Hepatocyte (in vitro differentiated cells): ENCODE measurements around the gene F2R. TPM values are rescaled to one million over a fixed set of nuclear protein-coding genes. Genes with fewer than 3 reads are reported as not detected.
"Not testable (repeated sequence)": the region's sequence is repeated elsewhere in the genome, so short reads cannot be mapped to it uniquely, and the experiment has no call there.

ENCODE experiments used
- DNase-seq: peaks from one replicate; pipeline ENCODE4 v3.0.0-alpha.2; 2016; ENCODE audit warnings: low spot score
- H2AFZ ChIP-seq: fragments of 200-600 bp; sonication (generic); 2 replicates; pipeline ENCODE4 v1.6.0; 2016; ENCODE audit warnings: antibody characterized with exemption, mild to moderate bottlenecking
- H3K27ac ChIP-seq: fragments of 200-600 bp; sonication (generic); 2 replicates; pipeline ENCODE4 v1.5.1; 2016; ENCODE audit warnings: mild to moderate bottlenecking
- H3K27me3 ChIP-seq: fragments of 200-600 bp; sonication (generic); 2 replicates; pipeline ENCODE4 v1.6.1; 2016
- H3K36me3 ChIP-seq: fragments of 200-600 bp; sonication (generic); replicated peaks from 2 replicates; pipeline ENCODE4 v1.5.1; 2016; ENCODE audit warnings: low read depth; ENCODE audit not compliant: insufficient read depth
- H3K4me1 ChIP-seq: fragments of 200-600 bp; sonication (generic); 2 replicates; pipeline ENCODE4 v1.5.1; 2016; ENCODE audit warnings: mild to moderate bottlenecking, moderate library complexity; ENCODE audit not compliant: insufficient read depth
- H3K4me2 ChIP-seq: fragments of 200-600 bp; sonication (generic); 2 replicates; pipeline ENCODE4 v1.6.0; 2016
- H3K4me3 ChIP-seq: fragments of 200-600 bp; sonication (generic); 2 replicates; pipeline ENCODE4 v1.5.1; 2016; ENCODE audit warnings: mild to moderate bottlenecking
- H3K79me2 ChIP-seq: fragments of 200-600 bp; sonication (generic); 2 replicates; pipeline ENCODE4 v1.6.0; 2017; ENCODE audit warnings: mild to moderate bottlenecking
- H3K9me2 ChIP-seq: fragments of 200-600 bp; sonication (generic); replicated peaks from 2 replicates; pipeline ENCODE4 v1.6.0; 2017; ENCODE audit warnings: mild to moderate bottlenecking; ENCODE audit not compliant: insufficient read depth
- H3K9me3 ChIP-seq: fragments of 200-600 bp; sonication (generic); 2 replicates; pipeline ENCODE4 v1.5.1; 2016; ENCODE audit warnings: low read depth, mild to moderate bottlenecking
- H4K20me1 ChIP-seq: fragments of 200-600 bp; sonication (generic); 2 replicates; pipeline ENCODE4 v1.6.0; 2016; ENCODE audit warnings: mild to moderate bottlenecking; ENCODE audit not compliant: insufficient read depth, poor library complexity, severe bottlenecking
- EZH2 ChIP-seq: fragments of 200-600 bp; sonication (generic); IDR thresholded peaks from 2 replicates; pipeline ENCODE4 v1.6.1; 2016; ENCODE audit warnings: antibody characterized with exemption, mild to moderate bottlenecking, borderline replicate concordance
- EZH2phosphoT487 ChIP-seq: fragments of 200-600 bp; sonication (generic); IDR thresholded peaks from one replicate; pipeline ENCODE4 v1.6.1; 2018; ENCODE audit warnings: antibody characterized with exemption, mild to moderate bottlenecking, low read depth, moderate library complexity; ENCODE audit not compliant: unreplicated experiment, severe bottlenecking
- WGBS: methylation state at CpG from one replicate; pipeline ENCODE4 v1.1.6; 2016; ENCODE audit warnings: low lambda C conversion rate; ENCODE audit errors: missing lambda C conversion rate; 5-methylcytosine and 5-hydroxymethylcytosine counted together
- polyA plus RNA-seq: library from polyadenylated mRNA; unstranded; fragments of >200 nt; fragmentation: Nextera tagmentation; extraction: Ambion mirVana; gene quantifications from 2 replicates; pipeline ENCODE4 v1.2.1, GENCODE V29; 2016
- total RNA-seq: library from RNA; depleted of rRNA; stranded (reverse); fragments of >200 nt; gene quantifications from 2 replicates; pipeline ENCODE4 v1.2.3, GENCODE V29; 2014
- TF ChIP-seq, protein P1 (sequence below): fragments of 200-600 bp; sonication (generic); IDR thresholded peaks from 2 replicates; pipeline ENCODE4 v1.5.1; 2016; ENCODE audit warnings: antibody characterized with exemption, mild to moderate bottlenecking; ENCODE audit not compliant: poor library complexity

F2R gene
- total and polyA plus RNA-seq, 2 experiments from 2014 or later, result 27.1 to 48.1 TPM

DNA sequence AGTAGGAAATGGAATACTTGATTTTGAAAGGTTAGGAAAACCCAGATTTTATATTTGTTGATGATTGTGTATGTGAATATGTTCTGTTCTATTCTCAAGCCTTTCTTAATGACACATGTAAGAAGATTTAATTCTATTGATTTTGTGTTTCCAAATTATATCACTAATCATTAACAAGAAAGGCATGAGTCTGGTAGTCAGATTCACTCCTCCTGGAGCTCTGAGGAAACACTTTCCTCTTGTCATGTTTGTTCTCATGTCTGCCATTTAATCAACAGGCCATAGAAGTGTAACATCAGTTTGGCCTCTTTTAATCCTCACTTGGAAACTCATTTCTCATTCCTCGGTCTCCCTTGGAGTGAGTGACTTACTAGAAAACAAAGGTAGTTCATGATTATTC lies 40.6 kb upstream of the F2R start:
- Histone ChIP-seq H3K27ac (no peak overlapping the region), H3K4me3 (no peak overlapping the region), H3K36me3 (no peaks in the 10 kb centered on the region), H3K79me2 (no peaks in the 10 kb centered on the region), H3K4me2 (no peak overlapping the region), H3K4me1 (peaks cover 9% of the 10 kb centered on the region), H4K20me1 (no peaks in the 10 kb centered on the region), H3K9me2 (no peaks in the 10 kb centered on the region), H2AFZ (no peak overlapping the region), H3K27me3 (no peaks in the 10 kb centered on the region), H3K9me3 (no peaks in the 10 kb centered on the region)
- no peak for DNase-seq
- 72% methylated on average over 1 of the region's 1 CpG for WGBS
- TF ChIP-seq, protein P1, sequence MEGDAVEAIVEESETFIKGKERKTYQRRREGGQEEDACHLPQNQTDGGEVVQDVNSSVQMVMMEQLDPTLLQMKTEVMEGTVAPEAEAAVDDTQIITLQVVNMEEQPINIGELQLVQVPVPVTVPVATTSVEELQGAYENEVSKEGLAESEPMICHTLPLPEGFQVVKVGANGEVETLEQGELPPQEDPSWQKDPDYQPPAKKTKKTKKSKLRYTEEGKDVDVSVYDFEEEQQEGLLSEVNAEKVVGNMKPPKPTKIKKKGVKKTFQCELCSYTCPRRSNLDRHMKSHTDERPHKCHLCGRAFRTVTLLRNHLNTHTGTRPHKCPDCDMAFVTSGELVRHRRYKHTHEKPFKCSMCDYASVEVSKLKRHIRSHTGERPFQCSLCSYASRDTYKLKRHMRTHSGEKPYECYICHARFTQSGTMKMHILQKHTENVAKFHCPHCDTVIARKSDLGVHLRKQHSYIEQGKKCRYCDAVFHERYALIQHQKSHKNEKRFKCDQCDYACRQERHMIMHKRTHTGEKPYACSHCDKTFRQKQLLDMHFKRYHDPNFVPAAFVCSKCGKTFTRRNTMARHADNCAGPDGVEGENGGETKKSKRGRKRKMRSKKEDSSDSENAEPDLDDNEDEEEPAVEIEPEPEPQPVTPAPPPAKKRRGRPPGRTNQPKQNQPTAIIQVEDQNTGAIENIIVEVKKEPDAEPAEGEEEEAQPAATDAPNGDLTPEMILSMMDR, result no peak
- TF ChIP-seq EZH2phosphoT487 (no peak), EZH2 (no peak)

GRCh38 chr5:76677849-76678472 lies 38.0 kb upstream of the F2R start:
- Histone ChIP-seq H3K27ac (no peak overlapping the region), H3K9me2 (no peaks in the 10 kb centered on the region), H3K79me2 (no peaks in the 10 kb centered on the region), H3K36me3 (no peaks in the 10 kb centered on the region), H3K27me3 (no peaks in the 10 kb centered on the region), H3K4me1 (peaks cover 8% of the 10 kb centered on the region), H3K9me3 (no peaks in the 10 kb centered on the region), H2AFZ (no peak overlapping the region), H3K4me3 (no peak overlapping the region), H3K4me2 (no peak overlapping the region), H4K20me1 (no peaks in the 10 kb centered on the region)
- WGBS, result 96% methylated on average over 8 of the region's 8 CpGs
- no peak for TF ChIP-seq EZH2
- no peak for TF ChIP-seq EZH2phosphoT487
- TF ChIP-seq, protein P1, result no peak
- DNase-seq, result no peak

DNA sequence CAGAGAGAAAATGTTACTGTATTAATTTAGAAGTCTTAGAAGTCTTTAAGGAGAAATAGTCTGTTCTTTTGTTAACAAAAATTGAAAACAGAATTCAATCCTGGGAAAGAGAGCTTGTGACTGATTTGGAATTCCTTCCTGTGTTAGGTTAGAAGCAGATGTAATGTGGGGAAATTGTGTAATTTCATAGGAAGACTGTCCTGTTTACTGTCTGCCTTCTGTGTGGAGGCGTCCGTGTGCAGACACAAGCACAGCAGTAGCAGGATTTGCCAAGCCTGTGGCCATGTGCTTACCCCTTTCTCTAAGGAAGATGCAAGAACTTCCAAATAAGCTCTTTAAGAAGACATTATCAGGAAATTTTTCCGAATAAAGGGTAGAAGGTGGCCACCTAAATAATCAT lies 36.7 kb upstream of the F2R start:
- DNase-seq, result no peak
- Histone ChIP-seq H3K79me2 (no peaks in the 10 kb centered on the region), H3K36me3 (no peaks in the 10 kb centered on the region), H3K27me3 (no peaks in the 10 kb centered on the region), H4K20me1 (no peaks in the 10 kb centered on the region), H3K4me1 (no peaks in the 10 kb centered on the region), H3K4me3 (no peak overlapping the region), H2AFZ (no peak overlapping the region), H3K9me3 (no peaks in the 10 kb centered on the region), H3K9me2 (no peaks in the 10 kb centered on the region), H3K27ac (no peak overlapping the region), H3K4me2 (no peak overlapping the region)
- 61% methylated on average over 3 of the region's 3 CpGs for WGBS
- TF ChIP-seq EZH2, result no peak
- TF ChIP-seq, protein P1, result no peak
- no peak for TF ChIP-seq EZH2phosphoT487

DNA sequence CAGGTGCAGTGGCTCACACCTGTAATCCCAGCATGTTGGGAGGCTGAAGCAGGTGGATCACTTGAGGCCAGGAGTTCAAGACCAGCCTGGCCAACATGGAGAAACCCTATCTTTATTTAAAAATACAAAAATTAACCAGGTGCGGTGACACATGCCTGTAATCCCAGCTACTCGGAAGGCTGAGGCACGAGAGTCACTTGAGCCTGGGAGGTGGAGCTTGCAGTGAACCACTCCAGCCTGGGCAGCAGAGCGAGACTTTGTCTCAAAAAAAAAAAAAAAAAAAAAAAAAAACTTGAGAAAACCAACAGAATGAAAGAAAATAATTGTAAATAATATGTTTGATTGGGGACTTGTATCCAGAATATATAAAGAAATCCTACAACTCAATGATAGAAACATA lies 35.1 kb upstream of the F2R start:
- not testable (repeated sequence) for H3K9me3 ChIP-seq, H2AFZ ChIP-seq, H3K4me2 ChIP-seq, DNase-seq, H3K4me1 ChIP-seq, H3K27me3 ChIP-seq, H3K27ac ChIP-seq, H3K4me3 ChIP-seq, H3K9me2 ChIP-seq, H3K79me2 ChIP-seq, H3K36me3 ChIP-seq, H4K20me1 ChIP-seq
- 93% methylated on average over 4 of the region's 4 CpGs for WGBS
